ENCODE measurements around the gene MED7. TPM values are rescaled to one million over a fixed set of nuclear protein-coding genes. Genes with fewer than 3 reads are reported as not detected.

MED7 gene
- total and polyA plus RNA-seq, 10 of the 15 experiments (the other 5 are each of a cell fraction or from before 2014, with no cell fraction given), result 9.3 to 47.7 (median 22.7) TPM

DNA sequence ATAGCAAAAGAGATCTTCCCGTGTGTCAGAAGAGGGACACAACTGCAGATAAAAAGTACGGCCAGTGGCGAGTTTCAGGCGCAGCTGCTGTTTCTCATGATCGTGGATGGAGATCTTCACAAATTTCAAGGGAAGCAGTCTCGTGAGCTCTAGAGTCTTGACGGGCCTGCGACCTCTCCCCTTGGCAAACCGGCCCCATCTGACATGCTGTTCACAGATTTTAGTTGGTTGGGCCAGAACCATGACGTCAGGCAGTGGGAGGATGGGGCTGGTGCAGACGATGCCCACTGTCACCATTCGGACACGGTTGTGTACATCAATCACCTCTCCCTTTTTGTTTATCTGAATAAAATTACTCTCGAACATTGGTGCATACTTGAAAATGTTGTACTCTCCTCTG is 23.0 kb upstream of the MED7 start:
- intact Hi-C loops (cut with micrococcal nuclease; ENCODE audit: unreplicated experiment), result no loop called here
- Histone ChIP-seq H3K27ac (ENCODE audit: control insufficient read depth, insufficient read depth) (no peak overlapping the region), H3K4me3 (no peak overlapping the region), H2AFZ (ENCODE audit: control insufficient read depth, low read depth, low read length) (no peak overlapping the region), H3K36me3 (ENCODE audit: control insufficient read depth in 2 of 2, insufficient read depth in 2 of 2, low read length in 1 of 2) (no peaks in the 10 kb centered on the region), H3K9me3 (replicated peaks; ENCODE audit: control insufficient read depth, insufficient read depth, low read length) (peaks cover 3% of the 10 kb centered on the region; the same call in 2 of the 3 replicates), H3K27me3 (replicated peaks in 1 of 2; ENCODE audit: control insufficient read depth in 2 of 2, insufficient read depth in 2 of 2, low read length in 1 of 2) (no peaks in the 10 kb centered on the region; a peak in 1 of 4 replicates), H3K4me1 (ENCODE audit: control insufficient read depth, insufficient read depth, low read length) (peaks cover 6% of the 10 kb centered on the region), H3K9ac (ENCODE audit: control insufficient read depth, insufficient read depth, low read length) (no peak overlapping the region), H3K79me2 (ENCODE audit: control insufficient read depth, insufficient read depth, low read length) (no peaks in the 10 kb centered on the region), H3K4me2 (ENCODE audit: control insufficient read depth, insufficient read depth) (no peak overlapping the region), H4K20me1 (ENCODE audit: control insufficient read depth, insufficient read depth) (no peaks in the 10 kb centered on the region)
- no peak for DNase-seq (ENCODE audit: low read depth, low spot score)
- RAD21 ChIA-PET (ENCODE audit: unreplicated experiment), result no interaction called here
- no TSS peak for BruUV-seq (replicated peaks)
- SMC1A ChIA-PET (ENCODE audit: uncharacterized antibody, unreplicated experiment), result interaction anchor here (0.9 to 6.4 kb wide), 6 partner anchors 10 to 107 kb away, joined by 3 to 47 read pairs (median 12); no protein-coding TSS in a partner anchor
- no peak for FAIRE-seq
- WGBS (ENCODE audit: insufficient coverage, insufficient replicate concordance, low lambda C conversion rate, missing lambda C conversion rate), result 96% methylated on average over 14 of the region's 14 CpGs
- CTCF ChIA-PET, result interaction anchor here (2.5 to 4.1 kb wide), 3 partner anchors 17 to 147 kb away, joined by 15 to 29 read pairs (median 27); no protein-coding TSS in a partner anchor
- in situ Hi-C loops (cut with MboI), result no loop called here
- ATAC-seq, result no peak
- POLR2A ChIA-PET, result interaction anchor here (0.9 to 1.2 kb wide), 2 partner anchors 17 to 24 kb away, joined by 3 read pairs; no protein-coding TSS in a partner anchor
- no peak for TF ChIP-seq STAT1 (conservative IDR thresholded peaks at IDR 0.05)
- TF ChIP-seq ZNF622 (IDR thresholded peaks at IDR 0.05), result no peak
- no peak for TF ChIP-seq HSF1 (IDR thresholded peaks at IDR 0.05; ENCODE audit: low read depth, low read length)
- TF ChIP-seq YBX1 (IDR thresholded peaks at IDR 0.05), result no peak
- no peak for TF ChIP-seq HDGF (IDR thresholded peaks at IDR 0.05)
- no peak for TF ChIP-seq E2F8 (IDR thresholded peaks at IDR 0.05; ENCODE audit: low read depth, partially characterized antibody)
- TF ChIP-seq ESRRA (IDR thresholded peaks at IDR 0.05; ENCODE audit: low read length), result no peak
- no peak for TF ChIP-seq SPI1 (IDR thresholded peaks at IDR 0.05; ENCODE audit: borderline replicate concordance, insufficient read depth, low read depth, low read length)
- TF ChIP-seq EGR1 (IDR thresholded peaks at IDR 0.05; ENCODE audit: borderline replicate concordance in 1 of 2, low read depth in 2 of 2, low read length in 2 of 2), result no peak
- no peak for TF ChIP-seq RELA (IDR thresholded peaks at IDR 0.05; ENCODE audit: borderline replicate concordance, partially characterized antibody)
- no peak for TF ChIP-seq KAT2A (conservative IDR thresholded peaks at IDR 0.05; ENCODE audit: control insufficient read depth, low read depth, low read length)
- TF ChIP-seq RAD21 (IDR thresholded peaks at IDR 0.05; ENCODE audit: insufficient read depth, low read depth, low read length), result no peak
- no peak for TF ChIP-seq BACH1 (IDR thresholded peaks at IDR 0.05; ENCODE audit: borderline replicate concordance)
- no peak for TF ChIP-seq DPF2 (IDR thresholded peaks at IDR 0.05)
- TF ChIP-seq, protein P1, sequence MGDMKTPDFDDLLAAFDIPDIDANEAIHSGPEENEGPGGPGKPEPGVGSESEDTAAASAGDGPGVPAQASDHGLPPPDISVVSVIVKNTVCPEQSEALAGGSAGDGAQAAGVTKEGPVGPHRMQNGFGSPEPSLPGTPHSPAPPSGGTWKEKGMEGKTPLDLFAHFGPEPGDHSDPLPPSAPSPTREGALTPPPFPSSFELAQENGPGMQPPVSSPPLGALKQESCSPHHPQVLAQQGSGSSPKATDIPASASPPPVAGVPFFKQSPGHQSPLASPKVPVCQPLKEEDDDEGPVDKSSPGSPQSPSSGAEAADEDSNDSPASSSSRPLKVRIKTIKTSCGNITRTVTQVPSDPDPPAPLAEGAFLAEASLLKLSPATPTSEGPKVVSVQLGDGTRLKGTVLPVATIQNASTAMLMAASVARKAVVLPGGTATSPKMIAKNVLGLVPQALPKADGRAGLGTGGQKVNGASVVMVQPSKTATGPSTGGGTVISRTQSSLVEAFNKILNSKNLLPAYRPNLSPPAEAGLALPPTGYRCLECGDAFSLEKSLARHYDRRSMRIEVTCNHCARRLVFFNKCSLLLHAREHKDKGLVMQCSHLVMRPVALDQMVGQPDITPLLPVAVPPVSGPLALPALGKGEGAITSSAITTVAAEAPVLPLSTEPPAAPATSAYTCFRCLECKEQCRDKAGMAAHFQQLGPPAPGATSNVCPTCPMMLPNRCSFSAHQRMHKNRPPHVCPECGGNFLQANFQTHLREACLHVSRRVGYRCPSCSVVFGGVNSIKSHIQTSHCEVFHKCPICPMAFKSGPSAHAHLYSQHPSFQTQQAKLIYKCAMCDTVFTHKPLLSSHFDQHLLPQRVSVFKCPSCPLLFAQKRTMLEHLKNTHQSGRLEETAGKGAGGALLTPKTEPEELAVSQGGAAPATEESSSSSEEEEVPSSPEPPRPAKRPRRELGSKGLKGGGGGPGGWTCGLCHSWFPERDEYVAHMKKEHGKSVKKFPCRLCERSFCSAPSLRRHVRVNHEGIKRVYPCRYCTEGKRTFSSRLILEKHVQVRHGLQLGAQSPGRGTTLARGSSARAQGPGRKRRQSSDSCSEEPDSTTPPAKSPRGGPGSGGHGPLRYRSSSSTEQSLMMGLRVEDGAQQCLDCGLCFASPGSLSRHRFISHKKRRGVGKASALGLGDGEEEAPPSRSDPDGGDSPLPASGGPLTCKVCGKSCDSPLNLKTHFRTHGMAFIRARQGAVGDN (IDR thresholded peaks at IDR 0.05), result no peak
- TF ChIP-seq, protein P2, sequence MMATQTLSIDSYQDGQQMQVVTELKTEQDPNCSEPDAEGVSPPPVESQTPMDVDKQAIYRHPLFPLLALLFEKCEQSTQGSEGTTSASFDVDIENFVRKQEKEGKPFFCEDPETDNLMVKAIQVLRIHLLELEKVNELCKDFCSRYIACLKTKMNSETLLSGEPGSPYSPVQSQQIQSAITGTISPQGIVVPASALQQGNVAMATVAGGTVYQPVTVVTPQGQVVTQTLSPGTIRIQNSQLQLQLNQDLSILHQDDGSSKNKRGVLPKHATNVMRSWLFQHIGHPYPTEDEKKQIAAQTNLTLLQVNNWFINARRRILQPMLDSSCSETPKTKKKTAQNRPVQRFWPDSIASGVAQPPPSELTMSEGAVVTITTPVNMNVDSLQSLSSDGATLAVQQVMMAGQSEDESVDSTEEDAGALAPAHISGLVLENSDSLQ (IDR thresholded peaks at IDR 0.05), result no peak

Measured in GM12878 (cell line).